AG04449 (cell line): ENCODE measurements around the gene CTDP1.

Source experiments
- CTCF ChIA-PET: fragments of 350-600 bp; formaldehyde crosslinking; extraction: SDS; loops from one replicate; lab custom pipeline; 2021; ENCODE audit warnings: antibody characterized with exemption; lab: Yijun Ruan, JAX
- POLR2A ChIA-PET: fragments of 400-600, 350-600 bp; formaldehyde crosslinking; extraction: SDS; loops from one replicate; lab custom pipeline; 2020; ENCODE audit warnings: antibody characterized with exemption, inconsistent platforms; lab: Yijun Ruan, JAX
- DNase-seq: peaks from one replicate; pipeline ENCODE4 v3.0.0-alpha.2; 2010; ENCODE audit warnings: low read depth, low spot score
- H3K4me3 ChIP-seq: 2 replicates; pipeline ENCODE4 v1.5.1; 2011; ENCODE audit warnings: low read depth, mild to moderate bottlenecking, control low read depth, low read length
- TF ChIP-seq, protein P1 (sequence below): IDR thresholded peaks from one replicate; pipeline ENCODE4 v1.5.1; 2011; ENCODE audit warnings: mild to moderate bottlenecking, moderate library complexity, low read length, control low read depth, inconsistent platforms; ENCODE audit not compliant: insufficient read depth; ENCODE audit errors: missing control alignments

The CTDP1 gene

GRCh38 chr18:79640064-79640672 is 39.4 kb upstream of the CTDP1 start:
- CTCF ChIA-PET = interaction anchor here (1.3 to 4.4 kb wide), 2 partner anchors 17 to 262 kb away, joined by 3 to 51 read pairs; no protein-coding TSS in a partner anchor
- H3K4me3 ChIP-seq = no peak overlapping the region
- TF ChIP-seq, protein P1, sequence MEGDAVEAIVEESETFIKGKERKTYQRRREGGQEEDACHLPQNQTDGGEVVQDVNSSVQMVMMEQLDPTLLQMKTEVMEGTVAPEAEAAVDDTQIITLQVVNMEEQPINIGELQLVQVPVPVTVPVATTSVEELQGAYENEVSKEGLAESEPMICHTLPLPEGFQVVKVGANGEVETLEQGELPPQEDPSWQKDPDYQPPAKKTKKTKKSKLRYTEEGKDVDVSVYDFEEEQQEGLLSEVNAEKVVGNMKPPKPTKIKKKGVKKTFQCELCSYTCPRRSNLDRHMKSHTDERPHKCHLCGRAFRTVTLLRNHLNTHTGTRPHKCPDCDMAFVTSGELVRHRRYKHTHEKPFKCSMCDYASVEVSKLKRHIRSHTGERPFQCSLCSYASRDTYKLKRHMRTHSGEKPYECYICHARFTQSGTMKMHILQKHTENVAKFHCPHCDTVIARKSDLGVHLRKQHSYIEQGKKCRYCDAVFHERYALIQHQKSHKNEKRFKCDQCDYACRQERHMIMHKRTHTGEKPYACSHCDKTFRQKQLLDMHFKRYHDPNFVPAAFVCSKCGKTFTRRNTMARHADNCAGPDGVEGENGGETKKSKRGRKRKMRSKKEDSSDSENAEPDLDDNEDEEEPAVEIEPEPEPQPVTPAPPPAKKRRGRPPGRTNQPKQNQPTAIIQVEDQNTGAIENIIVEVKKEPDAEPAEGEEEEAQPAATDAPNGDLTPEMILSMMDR = no peak
- POLR2A ChIA-PET = no interaction called here
- no peak for DNase-seq

DNA sequence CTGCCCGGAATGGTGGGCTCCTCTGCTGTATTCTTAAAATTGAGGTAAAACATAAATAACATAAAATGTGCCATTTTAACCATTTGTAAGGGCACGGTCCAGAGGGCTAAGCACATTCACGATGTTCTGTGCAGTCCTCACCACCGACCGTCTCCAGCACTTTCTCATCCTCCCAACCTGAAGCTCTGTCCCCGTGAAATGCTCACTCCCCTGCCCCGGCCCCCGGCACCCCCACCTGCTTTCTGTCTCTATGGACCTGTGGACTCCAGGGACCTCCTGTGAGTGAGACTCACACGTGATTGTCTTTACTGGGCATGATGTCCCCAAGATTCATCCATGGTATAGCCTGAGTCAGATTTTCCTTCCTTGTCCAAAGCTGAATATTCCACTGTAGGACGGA is 38.7 kb upstream of the CTDP1 start:
- H3K4me3 ChIP-seq = no peak overlapping the region
- DNase-seq = no peak
- TF ChIP-seq, protein P1 = no peak
- ChIA-PET CTCF (interaction anchor here (1.2 to 4.4 kb wide), 3 partner anchors 17 to 263 kb away, joined by 3 to 51 read pairs (median 3); no protein-coding TSS in a partner anchor), POLR2A (no interaction called here)

DNA sequence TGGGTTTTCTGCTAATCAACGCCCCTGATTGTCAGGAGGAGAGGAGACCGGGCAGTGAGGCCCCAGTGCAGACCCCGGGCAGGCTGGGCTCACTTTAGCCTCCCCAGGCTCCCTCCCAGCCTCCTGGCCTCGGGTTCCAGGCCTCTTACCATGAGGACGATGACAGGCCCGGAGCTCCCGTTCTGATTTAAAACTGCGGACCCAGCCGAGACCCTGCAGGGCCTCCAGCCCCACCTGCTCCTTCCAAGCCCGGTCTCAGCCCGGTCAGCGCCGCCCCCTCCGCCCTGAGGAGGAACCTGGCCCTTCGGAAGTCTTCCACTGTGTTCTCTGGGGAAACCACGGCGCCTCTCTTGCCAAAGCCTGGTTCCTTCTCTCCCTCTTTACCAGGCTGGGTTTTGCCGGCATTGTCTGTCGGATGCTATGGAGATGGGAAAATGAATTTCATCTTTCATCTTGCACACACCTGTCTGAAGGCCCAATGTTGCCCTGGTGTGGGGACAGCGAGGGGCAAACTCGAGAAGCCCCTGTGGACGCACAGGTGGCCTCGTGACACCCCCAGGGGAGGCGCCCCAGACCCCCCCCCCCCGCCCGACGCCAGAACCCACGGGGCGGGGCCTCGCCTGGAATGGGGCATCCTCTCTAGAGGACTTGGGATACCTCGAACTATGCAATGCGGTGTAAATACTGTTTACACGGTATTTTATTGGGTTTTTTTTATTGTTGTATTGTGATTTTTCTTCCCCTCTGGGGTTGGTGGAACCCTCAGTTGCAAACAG is 37.7 kb upstream of the CTDP1 start:
- POLR2A ChIA-PET = no interaction called here

GRCh38 chr18:79642626-79643025 is 37.0 kb upstream of the CTDP1 start:
- POLR2A ChIA-PET = no interaction called here
- DNase-seq = no peak
- TF ChIP-seq, protein P1 = no peak
- H3K4me3 ChIP-seq = no peak overlapping the region
- CTCF ChIA-PET = interaction anchor here (0.7 to 6.4 kb wide), 10 partner anchors 8 to 290 kb away, joined by 3 to 200 read pairs (median 4); no protein-coding TSS in a partner anchor

More for the DNA sequence above, 37.7 kb upstream of the CTDP1 start:
- TF ChIP-seq, protein P1 = no peak
- CTCF ChIA-PET = interaction anchor here (0.7 to 6.4 kb wide), 7 partner anchors 15 to 289 kb away, joined by 3 to 200 read pairs (median 3); no protein-coding TSS in a partner anchor
- DNase-seq = no peak
- no peak overlapping the region for H3K4me3 ChIP-seq

GRCh38 chr18:79643054-79643984 is 36.3 kb upstream of the CTDP1 start:
- DNase-seq = no peak
- H3K4me3 ChIP-seq = no peak overlapping the region
- TF ChIP-seq, protein P1 = no peak
- CTCF ChIA-PET = interaction anchor here (0.9 to 6.4 kb wide), 9 partner anchors 9 to 282 kb away, joined by 3 to 200 read pairs (median 4); no protein-coding TSS in a partner anchor
- POLR2A ChIA-PET = no interaction called here
